Activated CD4-positive, alpha-beta T cell treated with anti-CD3 and anti-CD28 coated beads for 36 hours (primary cell): ENCODE measurements around the gene TJP1. TPM values are rescaled to one million over a fixed set of nuclear protein-coding genes. Genes with fewer than 3 reads are reported as not detected.

Experiments
- ATAC-seq: fragments of 200-7000 bp; cut with Tn5 transposase; one replicate; pipeline ENCODE4 v1.10.0; 2021; ENCODE audit warnings: mild to moderate bottlenecking, moderate library complexity
- CTCF ChIA-PET: fragments of 350-600 bp; sonication (Branson Sonifier 250); formaldehyde crosslinking; loops from one replicate; lab custom pipeline; 2021; ENCODE audit warnings: antibody characterized with exemption; lab: Charles Lee
- POLR2A ChIA-PET: fragments of 350-600 bp; sonication (Branson Sonifier 250); formaldehyde crosslinking; loops from one replicate; lab custom pipeline; 2021; ENCODE audit warnings: antibody characterized with exemption, inconsistent platforms; lab: Charles Lee
- DNase-seq: peaks from one replicate; pipeline ENCODE4 v3.0.0-alpha.2; 2020
- H3K27ac Mint-ChIP-seq: one replicate; pipeline ENCODE4 v1.8.0; 2021; ENCODE audit warnings: mixed read lengths
- H3K27me3 Mint-ChIP-seq: one replicate; pipeline ENCODE4 v1.8.0; 2021; ENCODE audit warnings: mixed read lengths
- H3K36me3 Mint-ChIP-seq: one replicate; pipeline ENCODE4 v1.8.0; 2021; ENCODE audit warnings: low read depth, mixed read lengths
- H3K4me1 Mint-ChIP-seq: one replicate; pipeline ENCODE4 v1.8.0; 2021; ENCODE audit warnings: mixed read lengths
- H3K4me3 Mint-ChIP-seq: one replicate; pipeline ENCODE4 v1.8.0; 2021; ENCODE audit warnings: mild to moderate bottlenecking, moderate library complexity, mixed read lengths
- H3K9me3 Mint-ChIP-seq: one replicate; pipeline ENCODE4 v1.8.0; 2021; ENCODE audit warnings: low read depth, mixed read lengths
- intact Hi-C, 2 experiments: fragments of 100-400 bp; cut with DNase I in 1 of 2; cut with micrococcal nuclease in 1 of 2; formaldehyde crosslinking; loops; one replicate each; pipeline versions ENCODE4 v1.14.2 to v1.15.1; 2022 to 2024; cut with DNase I, micrococcal nuclease
- total RNA-seq, 2 experiments: library from RNA; stranded (reverse); gene quantifications; one replicate each; pipeline ENCODE4 v1.2.3, GENCODE V29; 2021

The TJP1 gene
- total RNA-seq, 2 experiments from 2014 or later: 0.09 TPM; not detected in 1

GRCh38 chr15:29724026-29724425 is 98.2 kb downstream of the TJP1 start:
- Mint-ChIP-seq H3K9me3 (peaks cover 15% of the 10 kb centered on the region), H3K27me3 (peaks cover 10% of the 10 kb centered on the region), H3K36me3 (peaks cover 4% of the 10 kb centered on the region), H3K27ac (no peak overlapping the region), H3K4me3 (no peak overlapping the region), H3K4me1 (no peaks in the 10 kb centered on the region)
- POLR2A ChIA-PET: no interaction called here
- CTCF ChIA-PET: interaction anchor here (0.7 to 1.2 kb wide), 3 partner anchors 15 to 202 kb away, joined by 3 to 4 read pairs (median 3); no protein-coding TSS in a partner anchor
- no peak for ATAC-seq
- intact Hi-C loops: no loop called here
- no peak for DNase-seq

- ChIA-PET CTCF (interaction anchor here (1.2 kb wide), 1 partner anchor 12 kb away, joined by 4 read pairs; no protein-coding TSS in a partner anchor), POLR2A (no interaction called here)
- H3K36me3 Mint-ChIP-seq: no peaks in the 10 kb centered on the region
- ATAC-seq: no peak
- peaks cover 8% of the 10 kb centered on the region for H3K27me3 Mint-ChIP-seq
- H3K9me3 Mint-ChIP-seq: no peaks in the 10 kb centered on the region
- no peak overlapping the region for H3K27ac Mint-ChIP-seq
- intact Hi-C loops: no loop called here
- no peak for DNase-seq
- no peak overlapping the region for H3K4me3 Mint-ChIP-seq
- H3K4me1 Mint-ChIP-seq: no peaks in the 10 kb centered on the region
These were observed 108.5 kb downstream of the TJP1 start for GRCh38 chr15:29713784-29714183.

GRCh38 chr15:29712149-29712885 is 110.0 kb downstream of the TJP1 start:
- H3K27ac Mint-ChIP-seq: no peak overlapping the region
- DNase-seq (no peak), ATAC-seq (no peak)
- POLR2A ChIA-PET: interaction anchor here (0.6 kb wide), 1 partner anchor 144 kb away, joined by 3 read pairs; no protein-coding TSS in a partner anchor
- no peak overlapping the region for H3K4me3 Mint-ChIP-seq
- intact Hi-C loops: no loop called here
- H3K36me3 Mint-ChIP-seq: no peaks in the 10 kb centered on the region
- peaks cover 10% of the 10 kb centered on the region for H3K27me3 Mint-ChIP-seq
- CTCF ChIA-PET: no interaction called here
- H3K4me1 Mint-ChIP-seq: no peaks in the 10 kb centered on the region
- no peaks in the 10 kb centered on the region for H3K9me3 Mint-ChIP-seq

DNA sequence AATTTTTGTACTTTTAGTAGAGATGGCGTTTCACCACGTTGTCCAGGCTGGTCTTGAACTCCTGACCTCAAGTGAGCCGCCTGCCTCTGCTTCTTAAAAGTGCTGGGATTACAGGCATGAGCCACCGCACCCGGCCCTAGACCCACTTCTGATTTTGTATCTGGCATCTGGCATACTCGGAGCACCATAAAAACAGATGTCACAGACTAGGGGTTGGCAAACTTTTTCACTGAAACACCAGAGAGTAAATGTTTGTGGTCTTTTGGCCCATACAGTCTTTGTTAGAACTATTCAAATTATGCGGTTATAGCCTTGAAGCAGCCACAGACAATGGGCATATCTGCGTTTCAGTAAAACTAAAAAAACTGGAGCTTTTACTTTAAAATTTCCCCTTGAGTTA is 110.7 kb downstream of the TJP1 start:
- ATAC-seq: no peak
- DNase-seq: no peak
- H3K27me3 Mint-ChIP-seq: peaks cover 13% of the 10 kb centered on the region
- POLR2A ChIA-PET: no interaction called here
- H3K4me3 Mint-ChIP-seq: no peak overlapping the region
- CTCF ChIA-PET: no interaction called here
- H3K4me1 Mint-ChIP-seq: no peaks in the 10 kb centered on the region
- intact Hi-C loops: no loop called here
- H3K27ac Mint-ChIP-seq: no peak overlapping the region
- H3K9me3 Mint-ChIP-seq: no peaks in the 10 kb centered on the region
- H3K36me3 Mint-ChIP-seq: no peaks in the 10 kb centered on the region

DNA sequence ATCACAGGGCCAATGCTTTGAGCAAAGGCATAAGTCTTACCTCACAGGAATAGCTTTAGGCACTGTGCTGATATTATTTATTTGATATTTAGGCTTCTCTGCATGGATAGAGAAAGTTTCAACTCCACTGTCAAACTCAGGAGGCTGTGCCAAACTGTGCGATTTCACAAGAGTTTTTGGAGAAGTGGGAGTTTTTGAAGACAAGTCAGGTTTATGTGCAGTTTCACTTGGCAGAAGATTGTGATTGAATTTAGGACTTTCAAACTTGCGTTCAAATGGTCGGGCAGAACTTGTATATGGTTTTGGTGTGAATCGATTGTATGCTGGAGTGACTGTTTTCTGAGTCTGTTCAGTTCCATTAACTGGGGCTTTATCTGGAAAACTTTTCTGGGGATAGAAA is 113.7 kb downstream of the TJP1 start:
- CTCF ChIA-PET: no interaction called here
- Mint-ChIP-seq H3K4me3 (no peak overlapping the region), H3K4me1 (no peaks in the 10 kb centered on the region), H3K27me3 (peaks cover 12% of the 10 kb centered on the region), H3K36me3 (no peaks in the 10 kb centered on the region), H3K27ac (no peak overlapping the region), H3K9me3 (no peaks in the 10 kb centered on the region)
- POLR2A ChIA-PET: interaction anchor here (0.6 kb wide), 1 partner anchor 136 kb away, joined by 3 read pairs; no protein-coding TSS in a partner anchor
- ATAC-seq (no peak), DNase-seq (no peak)
- intact Hi-C loops: no loop called here

GRCh38 chr15:29704950-29705597 is 117.2 kb downstream of the TJP1 start:
- DNase-seq (no peak), ATAC-seq (no peak)
- Mint-ChIP-seq H3K27ac (no peak overlapping the region), H3K4me3 (no peak overlapping the region), H3K4me1 (no peaks in the 10 kb centered on the region), H3K36me3 (no peaks in the 10 kb centered on the region), H3K27me3 (peaks cover 10% of the 10 kb centered on the region), H3K9me3 (no peaks in the 10 kb centered on the region)
- ChIA-PET CTCF (no interaction called here), POLR2A (no interaction called here)
- intact Hi-C loops: no loop called here

DNA sequence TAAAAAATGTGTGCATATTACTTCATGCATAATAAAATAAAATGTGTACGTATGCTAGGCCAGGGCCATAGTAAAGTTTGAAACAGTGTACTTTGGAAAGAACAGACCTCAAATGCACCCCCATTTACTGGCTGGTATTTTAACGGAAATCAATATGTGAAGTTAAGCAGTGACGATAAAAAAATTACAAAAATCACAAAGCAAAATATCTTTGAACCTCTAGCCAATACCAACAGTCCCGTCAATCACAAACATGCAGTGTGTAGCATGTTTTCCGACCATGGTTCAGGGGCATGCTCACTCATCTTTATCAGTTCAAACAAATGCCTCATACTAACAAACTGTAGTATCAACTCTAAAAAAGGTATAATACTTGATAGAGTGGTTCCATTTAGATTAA is 121.1 kb downstream of the TJP1 start:
- Mint-ChIP-seq H3K9me3 (no peaks in the 10 kb centered on the region), H3K4me3 (no peak overlapping the region), H3K4me1 (no peaks in the 10 kb centered on the region), H3K36me3 (no peaks in the 10 kb centered on the region), H3K27ac (no peak overlapping the region), H3K27me3 (peaks cover 4% of the 10 kb centered on the region)
- ATAC-seq: no peak
- POLR2A ChIA-PET: no interaction called here
- DNase-seq: no peak
- intact Hi-C loops: no loop called here
- CTCF ChIA-PET: no interaction called here

DNA sequence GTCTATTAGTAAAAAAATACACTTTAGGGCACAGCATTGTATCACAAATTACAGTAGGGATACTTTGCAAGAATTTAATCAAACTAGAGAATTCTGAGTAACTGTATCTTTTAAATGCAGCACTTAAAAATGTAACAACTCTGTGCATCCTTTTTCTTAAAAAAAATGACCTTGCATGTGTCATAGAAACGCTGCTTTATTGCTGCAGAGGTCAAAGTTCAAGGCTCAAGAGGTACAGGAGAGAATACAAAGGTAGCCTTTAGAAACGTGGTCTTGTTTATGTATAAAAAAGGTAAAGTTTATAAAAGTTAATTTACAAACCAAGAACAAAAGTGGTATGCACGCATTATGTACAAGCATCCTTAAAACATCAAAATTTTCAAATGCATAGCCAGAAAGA is 122.0 kb downstream of the TJP1 start:
- ChIA-PET CTCF (no interaction called here), POLR2A (no interaction called here)
- DNase-seq (no peak), ATAC-seq (no peak)
- no peak overlapping the region for H3K27ac Mint-ChIP-seq
- H3K9me3 Mint-ChIP-seq: no peaks in the 10 kb centered on the region
- peaks cover 2% of the 10 kb centered on the region for H3K27me3 Mint-ChIP-seq
- intact Hi-C loops: no loop called here
- H3K4me1 Mint-ChIP-seq: no peaks in the 10 kb centered on the region
- H3K4me3 Mint-ChIP-seq: no peak overlapping the region
- H3K36me3 Mint-ChIP-seq: no peaks in the 10 kb centered on the region

DNA sequence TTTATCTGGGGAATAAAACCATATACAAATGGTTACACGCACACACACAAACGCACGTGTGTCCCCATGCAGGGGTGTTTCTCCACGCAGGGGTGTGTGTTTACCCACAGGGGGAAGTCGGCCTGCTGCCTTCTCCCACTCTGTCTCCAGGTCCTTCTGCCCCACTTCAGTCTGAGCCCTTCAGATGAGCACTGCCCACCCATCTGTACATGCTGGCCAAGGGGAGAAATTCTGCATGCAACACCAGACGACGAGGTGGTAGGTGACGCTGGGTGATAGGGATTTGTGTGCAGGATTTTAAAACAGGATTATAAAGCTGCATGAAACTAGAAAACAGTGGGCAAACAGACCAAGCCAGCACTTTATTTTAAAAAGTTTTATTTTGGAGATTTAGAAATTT is 122.5 kb downstream of the TJP1 start:
- ATAC-seq (no peak), DNase-seq (no peak)
- Mint-ChIP-seq H3K9me3 (no peaks in the 10 kb centered on the region), H3K36me3 (no peaks in the 10 kb centered on the region), H3K4me3 (no peak overlapping the region), H3K4me1 (no peaks in the 10 kb centered on the region), H3K27ac (no peak overlapping the region), H3K27me3 (peaks cover 2% of the 10 kb centered on the region)
- CTCF ChIA-PET: no interaction called here
- POLR2A ChIA-PET: no interaction called here
- intact Hi-C loops: no loop called here

DNA sequence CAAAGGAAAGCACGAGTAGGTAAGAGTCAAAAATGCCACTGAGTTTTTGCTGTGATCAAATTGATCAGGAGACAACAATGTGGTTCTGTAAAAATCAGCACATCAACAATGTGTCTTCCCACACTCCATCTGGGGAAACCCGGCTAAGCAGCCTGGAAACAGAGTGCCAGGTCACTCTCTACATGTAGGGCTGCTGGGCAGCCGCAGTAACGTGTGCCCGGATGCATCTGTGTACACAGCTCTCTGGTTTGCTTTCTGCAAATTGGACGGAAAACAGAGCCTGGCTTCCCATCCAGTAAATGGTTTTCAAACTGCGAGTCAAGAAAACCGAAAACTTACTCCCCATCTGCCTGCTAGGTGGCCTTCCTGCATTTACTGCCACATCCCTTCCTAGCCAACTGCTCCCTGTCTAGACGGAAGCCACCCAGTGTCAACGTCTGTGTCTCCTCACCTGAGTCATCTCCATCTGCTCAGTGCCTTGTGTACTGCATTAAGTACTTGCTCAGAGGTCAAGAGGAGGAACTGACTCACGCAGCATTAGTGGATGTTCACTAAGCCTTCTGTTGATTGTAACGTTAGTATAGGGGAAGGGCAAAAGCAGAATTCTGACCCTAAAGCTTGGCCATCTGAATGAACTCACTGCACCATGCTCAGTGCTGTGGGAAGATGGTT is 124.1 kb downstream of the TJP1 start:
- no peaks in the 10 kb centered on the region for H3K36me3 Mint-ChIP-seq
- no peak for DNase-seq
- no peak overlapping the region for H3K4me3 Mint-ChIP-seq
- ChIA-PET CTCF (no interaction called here), POLR2A (no interaction called here)
- H3K27me3 Mint-ChIP-seq: peaks cover 6% of the 10 kb centered on the region
- no peak for ATAC-seq
- H3K27ac Mint-ChIP-seq: no peak overlapping the region
- peaks cover 4% of the 10 kb centered on the region for H3K9me3 Mint-ChIP-seq
- intact Hi-C loops: no loop called here
- no peaks in the 10 kb centered on the region for H3K4me1 Mint-ChIP-seq

DNA sequence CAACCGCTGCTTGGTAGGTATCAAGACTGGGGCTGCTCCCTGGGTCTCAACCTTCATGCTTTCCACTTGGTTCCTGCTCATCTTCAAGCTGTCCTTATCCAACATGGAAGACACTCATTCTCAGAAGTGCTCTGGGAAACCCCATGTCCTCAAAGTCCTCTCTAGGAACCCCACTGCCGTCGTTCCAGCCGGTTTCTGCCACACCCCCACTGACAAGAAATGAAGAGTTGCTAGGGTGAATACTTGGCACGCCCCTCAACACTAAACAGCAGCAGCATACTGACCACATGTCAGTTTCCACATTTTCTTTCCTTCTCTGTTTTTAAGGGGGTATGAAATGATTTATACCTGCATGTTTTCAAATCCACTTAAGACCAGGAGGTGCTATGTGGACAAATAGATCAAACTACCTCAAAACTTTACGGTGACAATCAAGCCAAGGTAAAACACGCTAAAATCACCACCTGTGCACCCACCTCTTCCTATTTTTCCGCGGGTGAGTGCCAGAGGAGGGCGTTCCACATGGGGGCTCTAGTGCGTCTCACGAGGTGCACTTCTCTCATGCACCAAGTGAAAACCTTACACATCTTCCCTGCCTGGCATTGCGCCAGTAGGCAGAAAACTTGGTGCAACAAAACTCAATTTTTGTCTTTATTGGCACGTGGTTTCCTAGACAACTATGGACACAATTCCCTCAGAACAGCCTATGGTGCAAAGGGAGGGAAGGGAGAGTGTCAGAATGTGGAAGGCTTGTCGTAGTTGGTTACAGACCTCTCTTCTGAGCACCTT is 125.1 kb downstream of the TJP1 start:
- no peak overlapping the region for H3K27ac Mint-ChIP-seq
- POLR2A ChIA-PET: no interaction called here

More for the DNA sequence above, 125.1 kb downstream of the TJP1 start:
- CTCF ChIA-PET: no interaction called here
- no peaks in the 10 kb centered on the region for H3K36me3 Mint-ChIP-seq
- intact Hi-C loops: no loop called here
- H3K27me3 Mint-ChIP-seq: peaks cover 9% of the 10 kb centered on the region
- H3K4me1 Mint-ChIP-seq: no peaks in the 10 kb centered on the region
- H3K9me3 Mint-ChIP-seq: peaks cover 4% of the 10 kb centered on the region
- no peak for ATAC-seq
- H3K4me3 Mint-ChIP-seq: no peak overlapping the region
- DNase-seq: no peak
